ENCODE data around the gene CPEB4.

Gene CPEB4

GRCh38 chr5:173859408-173860159, 28.6 kb upstream of the CPEB4 start:
- DNase-seq, result no peak

GRCh38 chr5:173862047-173862477, 26.1 kb upstream of the CPEB4 start:
- DNase-seq, result no peak

GRCh38 chr5:173863359-173863758, 24.8 kb upstream of the CPEB4 start:
- DNase-seq, result no peak

GRCh38 chr5:173864126-173865050, 23.8 kb upstream of the CPEB4 start:
- DNase-seq, result no peak

GRCh38 chr5:173866243-173866857, 21.8 kb upstream of the CPEB4 start:
- DNase-seq, result no peak

- no peak for DNase-seq
Measured at GRCh38 chr5:173866858-173867679, 21.1 kb upstream of the CPEB4 start.

DNA sequence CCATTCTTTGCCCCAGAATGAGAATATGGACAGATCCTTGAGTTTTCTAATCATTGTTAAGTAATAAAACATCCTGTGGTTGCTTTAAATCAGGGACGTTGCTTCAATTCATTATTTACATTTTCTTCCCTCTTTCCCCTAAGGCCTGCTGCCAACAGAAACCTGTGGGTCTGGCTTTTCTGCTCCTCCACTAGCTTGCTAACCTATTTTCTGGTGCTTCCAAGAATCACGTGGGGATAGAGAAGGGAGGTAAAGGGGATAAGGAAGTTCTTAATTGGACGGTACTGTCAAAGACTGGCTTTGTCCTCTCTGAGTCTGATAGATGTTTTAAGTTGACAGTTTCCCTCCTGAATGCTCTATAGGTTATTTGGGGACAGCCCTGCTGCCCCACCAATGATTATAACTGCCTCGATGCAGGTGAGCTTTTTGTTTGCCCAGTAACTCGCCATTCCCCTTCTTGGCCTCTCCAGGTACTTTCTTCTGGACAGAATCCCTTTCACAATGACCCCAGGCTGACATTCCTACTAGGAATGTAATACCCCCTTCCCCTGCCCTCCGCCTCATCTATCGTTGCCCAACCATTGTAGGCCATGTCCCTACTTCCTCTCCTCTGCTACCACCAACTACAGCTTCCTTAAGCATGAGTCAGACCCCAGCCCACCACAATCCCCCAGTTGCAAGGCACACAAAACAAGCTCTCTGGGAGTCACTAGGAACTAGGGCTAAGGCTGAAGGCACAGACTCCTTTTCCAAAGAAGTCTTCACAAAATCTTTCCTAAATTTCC, 19.9 kb upstream of the CPEB4 start:
- no peak for DNase-seq

DNA sequence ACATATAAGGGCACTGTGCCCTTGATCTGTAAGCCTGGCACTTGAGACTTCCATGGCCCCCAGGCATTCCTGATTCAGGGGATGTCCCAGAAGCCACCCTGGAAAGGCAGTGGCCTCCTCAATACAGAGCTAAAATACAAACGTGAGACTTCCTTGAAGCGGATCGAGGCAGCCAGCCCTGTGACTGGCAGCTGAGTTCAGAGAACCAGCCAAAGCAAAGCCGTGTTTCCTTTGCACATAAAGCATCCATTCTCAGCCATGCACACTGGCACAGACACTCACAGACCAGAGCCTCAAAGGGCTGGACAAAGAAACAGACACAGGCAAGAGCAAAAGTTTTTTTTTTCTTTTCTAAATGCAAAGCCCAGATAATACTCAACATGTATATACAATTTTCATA, 18.8 kb upstream of the CPEB4 start:
- no peak for DNase-seq

GRCh38 chr5:173872957-173873305, 15.2 kb upstream of the CPEB4 start:
- DNase-seq, result no peak

GRCh38 chr5:173873306-173873922, 14.7 kb upstream of the CPEB4 start:
- DNase-seq, result no peak

- no peak for DNase-seq
Measured at GRCh38 chr5:173875189-173875588, 13.0 kb upstream of the CPEB4 start.

DNA sequence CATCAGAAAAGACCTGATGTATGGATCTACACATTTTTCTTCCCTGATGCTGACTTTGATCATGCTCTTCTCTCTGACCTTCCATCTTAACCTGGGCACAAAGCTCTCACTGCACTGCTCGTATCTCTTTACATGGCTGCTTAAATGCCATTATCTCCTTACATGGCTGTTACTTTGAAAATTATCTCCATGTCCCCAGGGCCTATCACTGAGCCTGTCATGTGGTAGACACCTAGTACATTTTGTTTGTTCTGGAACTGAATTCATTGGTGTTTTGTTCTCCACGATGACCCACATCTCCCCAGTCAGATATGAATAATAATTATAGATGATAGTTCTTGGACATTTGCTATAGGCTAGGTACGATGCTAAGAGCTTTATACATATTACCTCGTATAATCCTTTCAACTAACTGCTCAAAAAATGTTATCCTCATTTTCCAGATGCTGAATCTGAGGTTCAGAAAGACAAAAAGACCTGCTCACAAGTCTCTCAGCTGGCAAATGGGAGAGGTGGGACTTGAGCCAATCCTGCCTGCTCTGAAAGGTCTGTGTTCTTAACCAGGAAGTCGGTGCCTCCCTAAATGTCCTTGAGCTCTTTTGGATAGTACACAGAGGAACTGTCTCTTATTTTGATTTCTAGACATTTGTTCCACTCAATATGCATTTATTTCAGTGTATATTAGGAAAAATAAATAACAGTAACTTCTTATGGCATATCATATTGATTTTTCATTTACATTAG, 9.8 kb upstream of the CPEB4 start:
- DNase-seq, result no peak

- DNase-seq, result no peak
Measured at GRCh38 chr5:173880306-173880985, 7.7 kb upstream of the CPEB4 start.

- no peak for DNase-seq
Measured at GRCh38 chr5:173881811-173882575, 6.2 kb upstream of the CPEB4 start.

GRCh38 chr5:173882632-173883031, 5.5 kb upstream of the CPEB4 start:
- DNase-seq, result no peak

- DNase-seq, result no peak
Measured at GRCh38 chr5:173883347-173883924, 4.7 kb upstream of the CPEB4 start.

DNA sequence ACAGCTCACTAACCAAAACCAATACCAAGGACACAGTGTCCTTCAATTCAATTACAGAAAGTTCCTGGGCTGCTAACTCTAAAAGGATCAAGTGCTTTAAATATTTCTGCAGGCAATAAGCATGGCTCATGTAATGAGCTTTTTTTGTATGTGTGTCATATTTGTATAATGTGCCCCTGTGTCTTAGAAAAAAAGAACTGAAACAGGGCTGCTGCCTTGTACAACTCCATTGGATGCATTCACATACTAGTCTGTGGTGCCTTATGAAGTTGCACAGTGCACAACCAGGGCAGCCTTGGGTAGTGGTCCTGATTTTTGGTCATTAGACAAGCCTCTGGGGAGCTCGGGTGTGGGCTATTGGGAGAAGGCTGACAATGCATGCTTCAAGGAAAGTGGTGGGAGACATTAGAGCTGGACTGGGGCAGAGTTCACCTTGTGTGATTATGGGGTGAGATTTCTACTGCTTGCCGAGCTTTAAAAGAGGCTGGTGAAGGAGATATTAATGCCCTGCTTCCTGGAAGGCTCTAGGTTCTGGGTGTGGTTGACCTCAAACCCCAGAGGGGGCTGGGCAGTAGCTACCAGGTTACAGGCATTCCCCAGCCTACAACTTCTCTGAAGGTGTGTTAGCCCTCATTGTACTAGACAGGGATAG, 3.6 kb upstream of the CPEB4 start:
- DNase-seq, result no peak

- no peak for DNase-seq
Measured at GRCh38 chr5:173885054-173885443, 3.1 kb upstream of the CPEB4 start.

Measured in stimulated activated CD4-positive, alpha-beta T cell treated with anti-CD3 and anti-CD28 coated beads, Interleukin-4, amount 100 ng/mL, for 1 hour (primary cell).